Midbrain (tissue), 1 donor: ENCODE results near the gene TTC28.
A peak's percentile ranks its signal among the peaks of the same experiment; 100 is the strongest.

Experiments used
- DNase-seq: peaks from one replicate; lab custom pipeline; 2025; lab: John Stamatoyannopoulos, UW

TTC28 gene

DNA sequence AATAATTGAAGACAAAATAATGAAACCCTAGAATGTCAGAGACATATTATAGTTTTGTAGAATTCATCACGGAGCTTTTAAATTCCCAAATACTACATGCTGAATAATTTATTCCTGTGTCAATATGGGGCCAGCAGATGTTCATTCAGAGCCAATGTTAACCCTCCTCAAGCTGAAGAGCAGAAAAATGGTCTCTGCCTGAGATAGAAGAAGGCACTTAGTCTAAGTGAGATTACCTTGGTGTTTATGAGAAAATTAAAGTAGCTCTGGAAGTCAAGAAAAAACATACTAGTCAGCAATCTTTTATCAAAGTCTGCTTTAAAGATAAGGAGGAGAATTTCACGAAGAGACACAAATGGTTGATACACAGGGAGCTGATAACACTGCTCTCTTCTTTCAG, 328.2 kb downstream of the TTC28 start:
- no peak for DNase-seq

DNA sequence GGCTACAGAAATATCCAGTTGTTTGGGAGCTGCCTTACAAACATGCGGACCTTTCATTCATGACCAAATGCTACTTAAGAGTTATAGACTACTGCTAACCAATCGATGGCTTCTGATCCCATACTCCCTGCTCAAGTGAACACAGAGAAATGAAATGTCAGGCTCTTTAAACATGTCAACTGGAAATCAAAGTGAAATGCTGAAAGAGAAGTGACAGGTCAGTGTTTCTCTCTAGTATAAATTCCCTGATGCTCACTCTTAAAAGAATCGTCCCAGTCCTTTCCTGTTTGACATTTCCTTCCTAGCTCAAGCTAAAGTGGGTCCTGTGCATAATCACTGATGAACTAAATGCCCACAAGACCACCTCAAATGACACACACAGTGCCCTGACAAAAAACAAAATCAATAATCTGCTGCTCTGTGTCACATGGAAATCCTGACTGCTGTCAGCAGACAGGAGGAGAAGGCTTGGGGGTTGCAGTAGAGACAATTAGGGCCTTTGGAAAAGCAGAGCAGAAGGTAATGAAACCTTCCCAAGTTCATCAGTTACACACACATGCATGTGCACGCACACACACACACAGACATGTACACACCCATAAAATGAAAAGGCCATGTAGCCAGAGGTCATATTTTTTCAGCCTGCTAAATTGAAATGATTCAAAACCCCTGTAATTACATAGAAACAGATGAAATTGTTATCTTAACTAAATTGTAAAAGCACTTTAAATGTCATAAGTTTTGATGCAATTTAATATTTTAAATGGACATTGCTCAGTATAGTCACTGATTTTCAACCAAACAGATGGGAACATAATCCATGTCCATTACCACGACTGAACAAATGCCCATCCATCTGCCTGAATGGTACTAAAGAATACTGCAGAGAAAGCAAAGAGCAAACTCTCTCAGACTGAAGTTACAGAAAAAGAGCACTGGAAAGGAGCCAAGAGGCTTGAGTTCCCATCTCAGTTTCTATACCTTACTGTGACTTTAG, 330.7 kb downstream of the TTC28 start:
- no peak for DNase-seq

DNA sequence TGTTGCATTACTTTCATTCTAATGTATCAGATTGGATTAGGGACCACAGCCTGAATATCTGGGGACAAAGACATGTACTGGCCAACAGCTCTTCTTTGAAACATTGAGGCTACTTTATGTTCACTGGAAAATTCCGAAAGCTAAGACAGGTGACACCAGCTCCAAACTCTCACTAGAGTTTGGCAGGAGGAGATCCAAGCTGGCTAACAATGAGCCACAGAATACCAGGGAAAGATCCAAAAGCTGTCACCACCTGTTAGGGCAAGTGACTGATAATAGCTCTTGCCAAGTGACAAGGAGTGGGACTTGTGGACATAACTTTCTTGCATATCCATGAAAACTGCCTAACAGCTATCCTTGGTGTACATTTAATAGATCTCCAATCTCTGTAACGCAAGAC, 333.3 kb downstream of the TTC28 start:
- DNase-seq: no peak

DNA sequence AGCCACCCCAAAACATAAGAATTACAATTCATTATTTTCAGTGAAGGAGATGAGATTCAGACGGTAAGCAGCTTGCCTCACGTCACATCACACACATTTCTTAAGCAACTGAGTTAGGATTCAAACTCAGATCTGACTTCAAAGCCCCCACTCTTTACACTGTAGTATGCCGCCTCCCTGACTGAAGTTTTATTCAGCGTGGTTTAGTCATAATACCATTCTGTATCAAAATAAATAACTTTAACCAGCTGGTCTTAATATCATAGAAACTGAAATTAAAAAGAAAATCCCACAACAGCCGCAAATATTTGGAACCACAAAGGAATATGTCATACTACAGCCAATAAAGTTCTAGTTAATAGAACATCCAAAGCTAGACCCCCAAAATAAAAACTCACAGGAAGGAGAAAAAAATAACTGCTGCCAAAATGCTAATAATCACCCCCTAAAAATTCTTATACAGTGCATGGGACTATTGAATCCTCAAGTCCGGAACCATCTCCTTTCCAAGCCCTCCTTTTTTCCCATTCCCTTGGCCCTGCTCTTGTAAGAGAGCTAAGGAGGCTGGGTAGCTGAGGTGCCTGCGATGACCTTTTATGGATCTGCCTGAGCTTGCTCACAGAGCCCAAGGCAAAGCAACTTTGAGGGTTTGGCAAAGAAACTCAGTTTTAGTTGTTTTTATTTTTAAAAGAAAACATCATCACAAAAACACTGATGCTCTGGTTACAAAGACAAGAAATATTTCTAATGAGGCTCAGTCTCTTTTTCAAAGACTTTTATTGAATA, 334.5 kb downstream of the TTC28 start:
- no peak for DNase-seq

DNA sequence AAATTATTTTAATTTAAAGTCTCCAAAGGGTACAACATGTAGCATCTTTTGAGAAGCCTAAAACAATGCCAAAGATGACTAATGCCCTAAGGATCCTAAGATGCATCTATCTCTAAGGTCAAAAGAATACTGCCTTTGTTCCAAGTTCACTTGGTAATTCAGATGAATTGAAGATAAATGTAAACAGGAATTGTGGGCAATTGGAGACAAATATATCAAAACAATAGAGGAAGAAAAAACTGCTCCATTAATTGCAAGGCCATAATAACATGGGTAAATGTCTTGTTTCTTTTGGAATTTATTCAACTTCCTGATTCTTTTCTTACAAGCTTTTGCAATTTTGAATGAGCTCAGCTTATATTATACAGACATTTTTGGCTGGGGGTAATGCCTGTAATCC, 338.6 kb downstream of the TTC28 start:
- DNase-seq: no peak

DNA sequence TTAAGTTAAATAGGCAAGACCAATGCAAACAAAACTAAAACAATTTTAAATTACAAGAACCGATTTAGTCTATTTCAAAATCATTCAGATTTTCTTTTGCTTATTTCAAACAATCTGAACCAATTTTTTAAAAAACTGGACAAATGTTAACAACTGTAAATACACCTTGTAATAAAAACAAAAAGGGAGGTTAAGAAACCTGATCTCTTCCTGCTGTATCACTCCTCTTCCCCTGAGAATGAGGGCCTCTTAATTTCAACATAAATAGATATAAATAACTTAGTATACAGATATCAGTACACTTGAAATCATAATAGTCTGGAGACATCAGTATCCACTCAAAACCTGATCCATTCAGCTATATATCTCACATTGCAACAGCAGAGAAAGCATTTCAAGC, 346.6 kb downstream of the TTC28 start:
- no peak for DNase-seq

DNA sequence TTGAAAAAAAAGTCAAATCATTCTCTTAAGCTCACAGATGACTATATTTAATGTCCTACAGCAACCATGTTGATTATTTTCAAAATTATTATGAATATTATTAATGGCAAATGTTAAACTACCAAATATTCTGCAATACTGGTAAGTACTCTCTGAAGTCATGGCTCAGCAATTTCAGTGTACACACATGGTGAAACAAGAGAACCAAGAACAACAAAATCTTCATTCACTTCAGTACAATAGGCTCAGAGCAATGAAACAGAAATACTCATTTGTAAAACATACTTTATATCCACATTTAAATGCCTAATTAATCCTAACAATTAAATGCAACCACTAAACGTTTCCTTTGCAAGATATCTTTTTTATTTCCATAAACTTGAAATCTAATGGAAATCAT, 347.2 kb downstream of the TTC28 start:
- no peak for DNase-seq

DNA sequence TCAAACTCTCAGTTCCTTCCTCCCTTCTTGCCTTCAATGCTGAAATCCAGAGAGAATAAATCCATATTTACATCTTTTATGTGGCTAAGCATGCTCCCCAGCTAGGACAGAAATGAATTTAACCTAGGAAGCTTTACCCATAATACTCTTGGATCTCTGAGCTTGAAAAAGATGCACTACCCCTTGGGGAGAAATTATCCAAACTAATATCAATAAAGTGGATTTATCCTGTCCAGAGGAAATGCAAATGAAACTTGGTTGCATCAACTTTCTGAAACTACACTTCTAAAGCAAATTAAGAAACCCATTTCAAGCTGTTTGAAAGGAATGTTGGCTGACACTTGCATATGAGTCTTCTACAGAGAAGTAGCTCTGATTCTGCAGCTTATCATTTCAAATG, 347.9 kb downstream of the TTC28 start:
- DNase-seq: no peak

DNA sequence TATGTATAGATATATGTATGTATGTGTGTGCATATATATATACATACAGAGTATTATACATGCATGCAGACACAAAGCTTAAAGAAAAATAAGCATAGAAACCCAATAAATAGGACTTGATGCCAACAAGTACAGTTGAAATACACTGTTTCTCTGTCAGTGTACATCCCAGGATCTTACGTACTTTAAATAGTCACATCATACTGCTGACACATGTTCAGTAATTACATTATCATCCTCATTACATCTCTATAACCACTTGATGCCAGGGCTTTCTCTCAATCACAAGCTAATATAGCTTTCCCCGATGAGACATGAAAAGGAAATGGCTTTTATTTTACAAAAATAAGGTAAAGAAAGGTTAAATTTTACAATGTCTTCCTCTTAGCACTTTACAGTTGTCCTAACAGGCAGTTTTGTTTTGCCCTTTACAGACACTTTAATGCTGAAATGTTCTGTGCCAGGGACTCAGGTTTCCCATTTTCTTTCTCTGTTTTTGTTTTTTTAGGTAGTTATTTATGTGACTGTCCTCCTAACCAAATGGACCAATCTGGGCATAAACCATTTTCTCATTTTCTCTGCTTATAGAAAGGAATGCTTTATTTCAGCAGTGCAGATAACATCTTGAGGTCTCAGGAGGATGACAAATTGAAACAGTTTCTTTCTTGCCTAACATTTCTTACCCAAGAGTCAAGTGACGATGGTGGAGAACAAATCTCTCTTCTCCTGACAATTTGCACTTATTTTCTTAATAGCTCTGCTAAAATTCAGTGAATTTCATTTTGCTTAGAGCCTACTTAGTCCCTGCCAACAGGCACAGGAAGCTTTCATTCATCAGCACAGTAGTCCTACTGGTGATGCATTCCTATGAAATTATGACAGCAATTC, 350.2 kb downstream of the TTC28 start:
- DNase-seq: no peak

DNA sequence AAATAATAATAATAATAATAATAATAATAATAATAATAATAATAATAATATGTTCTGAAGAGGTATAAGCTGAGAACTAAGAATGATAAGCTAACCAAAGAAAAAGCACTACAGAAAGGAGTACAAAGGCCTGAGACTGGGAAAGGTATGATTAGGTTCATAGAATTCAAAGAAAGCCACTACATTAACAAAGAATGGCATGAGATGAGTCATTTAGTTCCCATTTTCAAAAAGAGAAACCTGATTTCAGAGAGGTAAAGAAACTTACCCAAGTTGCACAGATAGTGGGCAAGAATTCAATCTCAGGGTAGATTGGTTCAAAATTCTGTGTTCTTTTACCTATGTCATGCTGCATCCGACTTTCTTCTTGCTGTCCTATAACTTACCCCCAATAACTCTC, 350.9 kb downstream of the TTC28 start:
- DNase-seq: no peak

DNA sequence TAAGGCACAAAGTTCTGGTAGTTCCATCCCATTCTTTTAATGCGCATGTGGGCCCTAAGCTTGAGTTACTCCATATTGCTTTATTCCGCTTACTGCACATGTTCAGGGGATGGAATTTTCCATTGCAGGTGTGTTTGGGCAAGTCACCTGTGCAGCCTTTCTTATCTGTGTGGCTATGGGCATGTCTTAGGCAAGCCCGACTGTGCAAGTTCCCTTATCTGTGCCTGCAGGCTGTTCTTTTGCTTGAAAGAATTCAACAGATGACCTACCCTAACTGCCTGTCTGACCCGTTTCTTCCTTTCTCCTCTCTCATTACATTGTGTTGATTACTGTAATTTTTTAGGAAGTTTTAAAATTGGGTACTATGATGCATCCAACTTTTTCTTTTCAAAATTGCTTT, 363.6 kb downstream of the TTC28 start:
- no peak for DNase-seq

DNA sequence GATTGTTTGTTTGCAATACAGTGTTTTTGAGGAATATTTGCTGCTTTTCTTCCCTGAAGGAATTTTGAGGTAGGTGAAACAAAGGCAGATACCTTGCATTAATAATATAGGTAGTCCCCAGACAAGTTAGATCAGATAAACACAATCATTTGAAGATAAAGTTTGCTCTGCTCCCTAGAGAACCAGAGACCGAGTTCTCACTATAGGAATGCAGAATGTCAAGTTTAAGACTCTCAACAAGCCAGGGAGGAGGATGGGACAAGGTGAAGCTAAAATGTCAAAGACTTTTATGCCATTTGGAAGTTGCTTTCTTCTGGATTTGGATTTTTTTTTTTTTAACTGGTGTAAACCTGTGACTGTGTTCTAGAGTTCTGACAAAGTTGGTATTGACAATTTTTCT, 364.7 kb downstream of the TTC28 start:
- no peak for DNase-seq

DNA sequence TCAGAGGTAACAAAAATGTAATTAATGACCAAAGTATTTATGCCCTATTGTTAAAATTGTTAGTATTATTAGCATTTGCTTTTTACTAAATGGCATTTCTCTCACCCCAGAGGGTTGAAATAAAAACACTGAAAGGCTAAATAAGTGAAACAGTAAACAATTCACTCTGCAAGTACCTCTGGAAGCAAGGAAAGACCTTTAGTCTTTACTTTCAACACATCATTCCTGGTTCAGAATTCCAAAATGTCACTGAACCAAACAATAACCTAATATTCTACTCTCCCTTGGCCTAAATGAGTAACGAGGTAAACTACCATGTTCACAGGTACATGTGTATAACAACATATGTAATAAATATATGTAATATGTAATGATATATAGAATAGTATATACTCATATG, 369.3 kb downstream of the TTC28 start:
- DNase-seq: no peak

DNA sequence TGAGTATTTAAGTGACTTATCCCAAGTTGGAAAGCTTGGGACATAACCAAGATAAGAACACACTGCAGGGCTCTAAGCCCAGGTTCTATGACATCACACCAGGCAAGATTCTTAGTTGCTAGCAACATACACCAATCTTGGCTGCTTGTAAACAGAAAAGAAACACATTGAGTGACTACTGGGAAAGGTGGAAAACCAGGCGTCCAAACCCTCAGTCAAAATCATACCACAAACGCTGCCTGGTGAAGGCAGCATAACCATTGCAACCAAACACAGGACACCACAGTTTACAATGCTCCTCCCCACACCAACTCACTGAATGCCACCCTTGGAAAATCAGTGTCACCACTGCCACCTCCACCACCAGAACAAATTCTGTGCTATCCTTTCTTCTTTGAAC, 379.9 kb downstream of the TTC28 start:
- peak; percentile 14 for DNase-seq

DNA sequence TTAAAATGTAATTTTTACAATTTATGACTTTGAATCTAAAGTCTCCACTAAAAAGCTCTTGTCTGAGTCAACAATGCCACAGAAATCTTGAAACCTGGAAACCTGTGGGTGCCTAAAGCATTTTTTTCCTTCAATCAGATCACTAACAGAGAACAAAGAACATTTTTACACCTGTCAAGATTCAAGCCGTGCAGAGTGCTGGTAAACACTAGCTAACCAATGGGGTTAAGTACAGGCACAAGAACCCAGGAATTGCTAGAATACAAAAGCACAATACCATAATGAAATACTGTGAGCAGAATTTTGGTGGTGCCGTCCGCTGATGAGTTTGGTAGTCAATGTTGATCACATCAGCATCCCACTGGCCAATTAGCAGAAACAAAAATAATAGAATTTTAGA, 380.3 kb downstream of the TTC28 start:
- DNase-seq: no peak

DNA sequence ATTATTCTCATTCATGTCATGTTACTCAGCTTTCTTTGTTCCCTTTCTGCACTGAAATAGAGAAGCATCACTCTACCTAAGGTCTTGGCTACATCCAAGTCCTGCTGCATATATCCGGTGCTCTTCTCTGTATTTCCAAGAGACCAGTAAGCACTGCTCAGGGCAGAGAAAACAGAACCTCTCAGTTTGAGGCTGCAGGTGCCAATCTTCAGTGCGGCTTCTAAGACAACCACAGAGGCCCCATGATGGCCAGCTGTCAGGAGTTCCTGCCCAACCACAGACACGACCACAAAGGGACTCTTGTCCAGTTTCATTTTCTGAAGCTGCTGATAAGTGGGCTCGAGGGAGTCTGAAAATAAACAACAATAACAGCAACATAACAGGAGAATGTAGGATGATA, 382.1 kb downstream of the TTC28 start:
- DNase-seq: peak; percentile 61

DNA sequence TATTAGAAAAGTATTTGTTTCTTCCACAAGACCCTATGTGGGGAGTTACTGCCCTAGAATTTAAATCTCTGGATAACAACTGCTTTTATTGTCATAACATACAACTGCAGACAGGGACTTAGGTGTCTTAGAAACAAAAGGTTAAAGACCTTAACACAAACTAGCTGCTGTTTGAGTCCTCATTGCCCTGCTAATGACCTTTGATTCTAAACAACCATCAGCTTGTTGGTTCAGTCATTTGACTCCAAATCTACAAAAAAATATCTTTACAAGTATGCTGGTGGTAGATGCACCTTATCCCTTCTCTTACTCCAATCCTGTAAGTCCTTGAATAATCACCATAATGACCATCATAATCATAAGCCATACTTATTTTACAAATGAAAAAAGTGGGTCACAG, 383.2 kb downstream of the TTC28 start:
- no peak for DNase-seq

DNA sequence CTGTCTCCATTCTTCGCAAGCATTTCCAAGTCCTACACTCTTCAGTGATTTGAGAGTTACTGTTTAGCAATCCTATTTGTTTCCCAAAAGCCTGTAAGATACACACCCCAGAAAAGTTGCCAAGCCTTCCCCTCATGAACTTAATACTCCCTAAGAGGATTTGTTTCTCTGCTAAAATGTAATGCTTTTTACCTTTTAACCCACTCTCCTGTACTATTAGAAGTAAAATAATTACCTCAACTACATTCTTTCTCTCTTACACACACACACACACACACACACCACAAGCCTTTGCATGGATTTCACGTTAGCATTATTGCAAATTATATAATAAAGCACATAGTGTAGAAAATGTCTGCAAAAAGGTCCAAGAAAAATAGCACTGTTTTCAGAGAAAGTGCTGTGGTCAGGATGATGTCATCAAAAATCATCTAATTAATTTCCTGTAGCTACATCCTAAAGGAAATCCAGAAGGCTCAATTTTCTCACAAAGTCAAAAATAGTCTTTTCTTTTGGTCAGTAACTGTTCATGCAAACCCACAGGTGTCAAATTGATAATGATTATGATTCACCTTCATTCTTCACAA, 396.5 kb downstream of the TTC28 start:
- no peak for DNase-seq

DNA sequence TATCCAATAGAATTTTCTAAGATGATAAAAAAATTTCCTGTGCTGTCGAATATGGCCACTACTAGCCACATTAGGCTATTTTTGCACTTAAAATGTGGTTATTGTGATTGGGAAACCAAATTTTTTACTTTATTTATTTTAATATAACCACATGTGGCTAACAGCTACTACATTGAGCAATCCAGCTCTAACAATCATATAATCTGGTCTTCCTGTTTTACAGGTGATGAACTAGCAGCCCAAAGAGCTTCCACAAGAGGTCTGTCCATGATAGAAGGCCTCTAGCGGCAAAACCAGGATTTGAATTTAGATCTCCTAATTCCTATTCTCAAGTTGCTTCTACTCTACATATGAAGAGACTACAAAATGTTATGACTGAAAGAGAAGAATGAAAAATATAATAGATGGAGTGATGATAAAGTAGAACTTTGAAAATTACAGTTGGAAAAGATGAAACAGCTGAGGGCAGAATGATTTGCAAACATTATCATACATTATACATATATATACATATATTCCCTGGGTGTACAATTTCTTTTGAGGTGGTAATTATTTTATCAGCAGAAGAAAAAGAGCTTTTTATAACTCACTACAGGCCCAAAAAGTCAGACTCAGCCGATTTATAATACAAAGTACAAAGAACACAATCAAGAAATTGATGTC, 397.1 kb downstream of the TTC28 start:
- DNase-seq: no peak

DNA sequence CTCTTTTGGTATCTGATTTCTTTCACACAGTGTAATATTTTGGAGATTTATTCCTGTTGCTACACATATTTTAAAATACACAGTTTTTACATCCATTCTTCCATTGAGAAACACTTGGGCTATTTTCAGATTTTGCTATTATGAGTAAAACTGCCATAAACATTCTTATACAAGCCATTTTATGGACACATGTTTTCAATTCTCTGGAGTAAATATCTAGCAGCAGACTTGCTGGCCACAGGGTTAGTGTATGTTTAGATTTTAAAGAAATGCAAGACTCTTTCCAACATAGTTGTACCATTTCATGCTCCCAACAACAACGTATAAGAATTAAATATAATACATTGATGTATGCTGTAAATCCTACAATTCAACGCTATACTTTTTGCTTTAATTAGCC, 399.8 kb downstream of the TTC28 start:
- no peak for DNase-seq

DNA sequence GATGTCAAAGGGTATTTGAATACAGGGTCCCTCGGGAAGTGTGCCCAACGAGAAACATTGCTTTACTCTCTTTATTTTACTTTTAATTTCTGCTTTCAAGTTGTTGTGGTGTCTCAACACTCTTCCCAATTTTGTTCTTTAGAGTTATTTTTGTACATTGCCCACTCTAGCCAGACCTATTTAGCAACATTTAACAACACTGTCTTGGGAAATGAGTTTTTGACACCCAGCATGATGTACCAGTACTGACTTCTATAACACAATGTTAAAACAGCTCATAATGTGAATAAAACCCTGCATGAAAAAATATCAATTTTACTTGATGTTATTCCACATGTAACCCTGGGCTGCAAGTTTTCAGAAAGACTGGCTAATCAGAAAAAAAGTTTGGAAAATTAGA, 410.4 kb downstream of the TTC28 start:
- DNase-seq: no peak
